ENCODE data around the gene DENND2D. TPM values are rescaled to one million over a fixed set of nuclear protein-coding genes. Genes with fewer than 3 reads are reported as not detected.

The DENND2D gene
- total and polyA plus RNA-seq, 9 of the 15 experiments (the other 6 are each of a cell fraction or from before 2014, with no cell fraction given) = 0.08 to 0.44 (median 0.13) TPM; not detected in 6

DNA sequence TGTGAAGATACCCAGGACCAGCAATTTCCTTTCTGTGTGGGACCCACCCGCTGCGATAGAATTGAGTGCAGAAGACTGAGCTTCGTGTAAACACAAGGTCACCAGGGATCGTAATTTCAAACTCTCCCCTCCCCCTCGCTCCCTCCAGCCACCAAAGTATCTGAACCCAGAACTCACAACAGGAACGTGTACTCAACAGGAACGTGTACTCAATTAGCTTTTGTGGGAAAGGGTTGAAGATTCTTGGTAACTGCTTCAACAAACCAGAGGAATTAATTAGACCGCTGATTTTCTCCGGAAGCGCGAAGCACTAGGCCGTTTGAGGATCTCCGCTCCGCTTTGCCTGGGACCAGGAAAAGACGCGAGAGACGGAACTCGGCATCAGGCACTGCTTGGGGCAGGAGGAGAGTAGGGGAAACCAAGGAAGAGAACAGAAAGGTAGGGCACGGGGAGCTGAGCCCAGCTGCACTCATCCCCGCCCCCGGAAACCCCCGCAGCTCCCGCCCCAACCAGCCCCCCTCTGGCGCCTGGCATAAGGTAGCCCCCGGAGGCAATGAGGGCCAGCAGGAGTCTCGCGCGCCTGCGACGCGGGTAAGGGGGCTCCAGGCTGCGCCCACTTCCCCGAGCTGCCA, 61.0 kb downstream of the DENND2D start (continued):
- no peak for TF ChIP-seq KDM4B (IDR thresholded peaks at IDR 0.05; ENCODE audit: borderline replicate concordance in 2 of 2, low read depth in 1 of 2)
- no peak for TF ChIP-seq ZNF780A (CRISPR knock-in tag; IDR thresholded peaks at IDR 0.05)
- peak; percentile 73 for TF ChIP-seq DPF2 (IDR thresholded peaks at IDR 0.05)
- no peak for TF ChIP-seq POLR2AphosphoS5 (IDR thresholded peaks at IDR 0.05; ENCODE audit: control insufficient read depth, insufficient read depth, low read depth, low read length)
- TF ChIP-seq ZNF655 (CRISPR knock-in tag; IDR thresholded peaks at IDR 0.05) = no peak
- no peak for TF ChIP-seq ZFP36 (IDR thresholded peaks at IDR 0.05; ENCODE audit: low read depth, low read length, partially characterized antibody)
- no peak for TF ChIP-seq RBM25 (IDR thresholded peaks at IDR 0.05; ENCODE audit: low read depth, low read length, severe bottlenecking)
- no peak for TF ChIP-seq MAX (CRISPR knock-in tag; IDR thresholded peaks at IDR 0.05)
- no peak for TF ChIP-seq WHSC1 (IDR thresholded peaks at IDR 0.05; ENCODE audit: low read length)
- no peak for TF ChIP-seq PURB (CRISPR knock-in tag; IDR thresholded peaks at IDR 0.05; ENCODE audit: low read depth)
- TF ChIP-seq ZC3H4 (CRISPR knock-in tag; IDR thresholded peaks at IDR 0.05; ENCODE audit: borderline replicate concordance) = no peak
- TF ChIP-seq NCOR1 (IDR thresholded peaks at IDR 0.05) = no peak
- TF ChIP-seq, protein P1, sequence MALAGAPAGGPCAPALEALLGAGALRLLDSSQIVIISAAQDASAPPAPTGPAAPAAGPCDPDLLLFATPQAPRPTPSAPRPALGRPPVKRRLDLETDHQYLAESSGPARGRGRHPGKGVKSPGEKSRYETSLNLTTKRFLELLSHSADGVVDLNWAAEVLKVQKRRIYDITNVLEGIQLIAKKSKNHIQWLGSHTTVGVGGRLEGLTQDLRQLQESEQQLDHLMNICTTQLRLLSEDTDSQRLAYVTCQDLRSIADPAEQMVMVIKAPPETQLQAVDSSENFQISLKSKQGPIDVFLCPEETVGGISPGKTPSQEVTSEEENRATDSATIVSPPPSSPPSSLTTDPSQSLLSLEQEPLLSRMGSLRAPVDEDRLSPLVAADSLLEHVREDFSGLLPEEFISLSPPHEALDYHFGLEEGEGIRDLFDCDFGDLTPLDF (CRISPR knock-in tag; IDR thresholded peaks at IDR 0.05) = no peak
- TF ChIP-seq ZNF589 (CRISPR knock-in tag; IDR thresholded peaks at IDR 0.05; ENCODE audit: low read depth) = no peak
- no peak for TF ChIP-seq ZNF384 (IDR thresholded peaks at IDR 0.05; ENCODE audit: low read depth, low read length)
- TF ChIP-seq ZNF184 (CRISPR knock-in tag; IDR thresholded peaks at IDR 0.05) = no peak
- TF ChIP-seq SP2 (IDR thresholded peaks at IDR 0.05; ENCODE audit: extremely low read depth, low read depth, low read length, poor library complexity, severe bottlenecking) = no peak
- TF ChIP-seq, protein P2, sequence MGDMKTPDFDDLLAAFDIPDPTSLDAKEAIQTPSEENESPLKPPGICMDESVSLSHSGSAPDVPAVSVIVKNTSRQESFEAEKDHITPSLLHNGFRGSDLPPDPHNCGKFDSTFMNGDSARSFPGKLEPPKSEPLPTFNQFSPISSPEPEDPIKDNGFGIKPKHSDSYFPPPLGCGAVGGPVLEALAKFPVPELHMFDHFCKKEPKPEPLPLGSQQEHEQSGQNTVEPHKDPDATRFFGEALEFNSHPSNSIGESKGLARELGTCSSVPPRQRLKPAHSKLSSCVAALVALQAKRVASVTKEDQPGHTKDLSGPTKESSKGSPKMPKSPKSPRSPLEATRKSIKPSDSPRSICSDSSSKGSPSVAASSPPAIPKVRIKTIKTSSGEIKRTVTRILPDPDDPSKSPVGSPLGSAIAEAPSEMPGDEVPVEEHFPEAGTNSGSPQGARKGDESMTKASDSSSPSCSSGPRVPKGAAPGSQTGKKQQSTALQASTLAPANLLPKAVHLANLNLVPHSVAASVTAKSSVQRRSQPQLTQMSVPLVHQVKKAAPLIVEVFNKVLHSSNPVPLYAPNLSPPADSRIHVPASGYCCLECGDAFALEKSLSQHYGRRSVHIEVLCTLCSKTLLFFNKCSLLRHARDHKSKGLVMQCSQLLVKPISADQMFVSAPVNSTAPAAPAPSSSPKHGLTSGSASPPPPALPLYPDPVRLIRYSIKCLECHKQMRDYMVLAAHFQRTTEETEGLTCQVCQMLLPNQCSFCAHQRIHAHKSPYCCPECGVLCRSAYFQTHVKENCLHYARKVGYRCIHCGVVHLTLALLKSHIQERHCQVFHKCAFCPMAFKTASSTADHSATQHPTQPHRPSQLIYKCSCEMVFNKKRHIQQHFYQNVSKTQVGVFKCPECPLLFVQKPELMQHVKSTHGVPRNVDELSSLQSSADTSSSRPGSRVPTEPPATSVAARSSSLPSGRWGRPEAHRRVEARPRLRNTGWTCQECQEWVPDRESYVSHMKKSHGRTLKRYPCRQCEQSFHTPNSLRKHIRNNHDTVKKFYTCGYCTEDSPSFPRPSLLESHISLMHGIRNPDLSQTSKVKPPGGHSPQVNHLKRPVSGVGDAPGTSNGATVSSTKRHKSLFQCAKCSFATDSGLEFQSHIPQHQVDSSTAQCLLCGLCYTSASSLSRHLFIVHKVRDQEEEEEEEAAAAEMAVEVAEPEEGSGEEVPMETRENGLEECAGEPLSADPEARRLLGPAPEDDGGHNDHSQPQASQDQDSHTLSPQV (IDR thresholded peaks at IDR 0.05) = peak; percentile 64; the same call in 1 of the 2 replicates
- TF ChIP-seq ESRRA (IDR thresholded peaks at IDR 0.05; ENCODE audit: borderline replicate concordance, low read depth) = peak; percentile 62; the same call in 1 of the 2 replicates
- TF ChIP-seq EWSR1 (IDR thresholded peaks at IDR 0.05; ENCODE audit: borderline replicate concordance, low read depth, partially characterized antibody) = no peak
- no peak for TF ChIP-seq SIX5 (IDR thresholded peaks at IDR 0.05; ENCODE audit: borderline replicate concordance in 1 of 2, insufficient read depth in 1 of 2, low read depth in 1 of 2, low read length in 2 of 2)

Measured in K562 (cell line).